Omental fat pad (tissue), 4 donors: ENCODE data around the gene SCARB2. TPM values are rescaled to one million over a fixed set of nuclear protein-coding genes. Genes with fewer than 3 reads are reported as not detected.

ENCODE experiments used
- ATAC-seq: fragments of 150-250 bp; one replicate; pipeline ENCODE4 v1.9.1; 2016; ENCODE audit warnings: mild to moderate bottlenecking, moderate library complexity; ENCODE audit not compliant: low FRiP score
- DNase-seq: peaks from one replicate; pipeline ENCODE4 v3.0.0-alpha.2; 2019; ENCODE audit warnings: low spot score
- total RNA-seq, 4 donors: library from RNA; depleted of rRNA; stranded (reverse); fragments of >200 nt; gene quantifications; one replicate each; pipeline ENCODE4 v1.1.0, GENCODE V29; 2016
- TF ChIP-seq, protein P1 (sequence below), 3 donors: fragments of 450-650 bp; IDR thresholded peaks; one replicate each; pipeline ENCODE4 v1.5.1; 2016 to 2017; ENCODE audit warnings: antibody characterized with exemption in 3 of 3, mild to moderate bottlenecking in 3 of 3, moderate library complexity in 2 of 3

The SCARB2 gene
- total RNA-seq, 4 donors from 2014 or later = 106 to 174 (median 172) TPM

DNA sequence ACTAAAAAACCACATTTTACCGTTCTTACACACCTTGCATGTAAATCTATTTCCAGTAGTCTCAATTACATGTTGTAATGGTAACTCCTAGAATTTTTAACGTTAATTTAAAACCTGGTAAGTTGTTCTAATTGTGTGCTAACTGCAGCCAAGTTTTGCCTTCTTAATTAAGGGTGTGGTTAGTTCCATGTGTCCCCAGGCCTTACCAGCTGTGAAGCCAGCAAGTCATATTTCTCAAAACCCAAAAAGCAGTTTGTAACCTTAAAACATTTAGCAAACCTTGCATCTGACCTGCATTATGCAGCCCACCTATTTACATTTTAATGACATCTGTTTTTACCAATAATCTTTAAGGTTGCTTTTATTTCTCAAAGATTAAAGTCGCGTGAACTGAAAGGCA lies 19.5 kb upstream of the SCARB2 start:
- TF ChIP-seq, protein P1, sequence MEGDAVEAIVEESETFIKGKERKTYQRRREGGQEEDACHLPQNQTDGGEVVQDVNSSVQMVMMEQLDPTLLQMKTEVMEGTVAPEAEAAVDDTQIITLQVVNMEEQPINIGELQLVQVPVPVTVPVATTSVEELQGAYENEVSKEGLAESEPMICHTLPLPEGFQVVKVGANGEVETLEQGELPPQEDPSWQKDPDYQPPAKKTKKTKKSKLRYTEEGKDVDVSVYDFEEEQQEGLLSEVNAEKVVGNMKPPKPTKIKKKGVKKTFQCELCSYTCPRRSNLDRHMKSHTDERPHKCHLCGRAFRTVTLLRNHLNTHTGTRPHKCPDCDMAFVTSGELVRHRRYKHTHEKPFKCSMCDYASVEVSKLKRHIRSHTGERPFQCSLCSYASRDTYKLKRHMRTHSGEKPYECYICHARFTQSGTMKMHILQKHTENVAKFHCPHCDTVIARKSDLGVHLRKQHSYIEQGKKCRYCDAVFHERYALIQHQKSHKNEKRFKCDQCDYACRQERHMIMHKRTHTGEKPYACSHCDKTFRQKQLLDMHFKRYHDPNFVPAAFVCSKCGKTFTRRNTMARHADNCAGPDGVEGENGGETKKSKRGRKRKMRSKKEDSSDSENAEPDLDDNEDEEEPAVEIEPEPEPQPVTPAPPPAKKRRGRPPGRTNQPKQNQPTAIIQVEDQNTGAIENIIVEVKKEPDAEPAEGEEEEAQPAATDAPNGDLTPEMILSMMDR (IDR thresholded peaks at IDR 0.05) = no peak
- ATAC-seq = no peak
- no peak for DNase-seq

DNA sequence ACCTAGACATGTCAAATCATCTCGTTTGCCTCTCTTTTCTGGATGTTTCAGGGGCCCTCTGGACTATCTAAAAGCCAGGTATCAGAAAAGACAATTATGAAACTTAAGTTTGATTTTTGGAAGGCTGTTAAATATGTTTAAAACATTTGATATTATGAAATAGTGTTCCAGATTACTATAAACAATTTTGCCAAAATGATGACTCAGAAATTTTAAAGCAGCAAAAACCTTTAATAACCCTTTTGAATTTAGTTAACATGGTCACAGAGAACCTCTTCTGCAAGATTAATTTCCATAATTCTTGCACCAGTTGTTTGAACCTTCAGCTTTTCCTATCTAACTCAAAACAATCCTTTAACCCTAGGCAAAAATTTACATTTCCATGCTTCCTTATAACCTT lies 19.1 kb upstream of the SCARB2 start:
- DNase-seq (no peak), ATAC-seq (peak; percentile 47)
- TF ChIP-seq, protein P1 (IDR thresholded peaks at IDR 0.05) = no peak

DNA sequence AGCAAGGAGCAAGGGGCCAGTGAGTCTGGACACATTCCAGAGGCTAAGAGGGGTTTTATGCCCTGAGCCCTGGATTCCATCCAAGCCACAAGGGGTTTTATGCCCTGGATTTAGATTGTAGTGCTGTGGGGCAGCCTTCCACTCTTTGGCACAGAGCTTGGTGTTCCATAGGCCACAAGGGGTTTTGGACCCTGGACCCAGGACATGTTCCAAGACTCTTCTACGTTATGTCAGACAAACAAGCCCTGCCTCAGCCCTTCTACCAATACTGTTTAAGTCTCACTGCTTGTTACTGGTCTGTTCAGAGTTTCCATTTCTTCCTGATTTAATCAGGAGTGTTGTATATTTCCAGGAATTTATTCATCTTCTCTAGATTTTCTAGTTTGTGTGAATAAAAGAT lies 12.8 kb upstream of the SCARB2 start:
- DNase-seq (no peak), ATAC-seq (no peak)
- TF ChIP-seq, protein P1 (IDR thresholded peaks at IDR 0.05) = no peak

DNA sequence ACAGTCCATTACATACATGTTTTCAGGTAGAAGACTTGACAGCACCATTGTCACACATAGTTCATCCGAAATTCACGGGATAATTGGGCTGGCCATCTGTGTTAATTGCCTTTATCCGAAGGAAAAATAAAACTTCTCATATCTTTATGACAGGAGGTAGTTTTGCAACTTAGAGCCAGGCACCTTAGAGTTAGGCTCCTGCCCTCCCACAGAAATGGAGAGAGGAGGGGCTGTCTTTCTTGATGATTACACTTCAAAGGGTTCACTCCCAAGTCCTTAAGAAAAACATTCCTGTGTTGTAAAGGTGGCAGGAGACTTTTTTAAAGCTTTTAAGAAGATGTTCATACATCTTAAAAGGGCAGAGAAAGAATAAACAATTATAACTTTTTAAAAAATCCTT lies 10.5 kb upstream of the SCARB2 start:
- ATAC-seq = peak; percentile 34
- TF ChIP-seq, protein P1 (IDR thresholded peaks at IDR 0.05) = no peak

DNA sequence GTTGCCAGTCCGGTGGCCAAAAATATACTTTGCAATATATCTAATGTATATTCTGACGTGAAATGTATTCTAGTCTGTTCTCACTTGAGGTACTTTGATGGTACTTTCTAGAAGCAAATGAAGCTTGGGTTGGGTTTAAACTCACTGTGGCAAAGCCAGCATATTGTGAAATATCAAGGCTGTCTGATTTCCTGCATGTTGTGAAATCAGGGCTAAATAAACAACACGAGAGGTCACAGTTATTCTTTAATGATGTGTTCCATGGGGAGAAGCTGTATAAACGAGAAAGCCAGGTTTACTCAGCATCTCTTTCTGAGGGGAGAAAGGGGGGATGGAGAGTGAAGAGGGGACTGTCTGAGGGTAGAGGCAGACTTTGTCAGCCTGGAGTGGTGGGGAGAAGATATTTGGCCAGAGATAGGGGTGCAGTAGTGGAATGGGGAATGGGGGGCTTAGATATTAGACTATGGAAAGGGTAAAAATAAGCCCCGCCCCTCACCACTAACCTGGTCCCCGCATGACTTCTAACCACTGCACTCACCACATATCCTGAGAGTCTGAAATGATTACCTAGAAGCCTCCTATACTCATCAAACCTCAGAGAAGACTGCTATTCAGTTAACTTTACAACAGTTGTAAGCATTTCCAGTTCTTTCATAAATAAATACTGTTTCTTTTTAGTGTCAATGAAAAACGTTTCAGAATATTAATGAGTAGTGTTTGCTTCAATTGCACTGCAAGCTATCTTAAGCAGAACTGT lies 5.9 kb upstream of the SCARB2 start:
- ATAC-seq (peak; percentile 79), DNase-seq (no peak)
- TF ChIP-seq, protein P1 (IDR thresholded peaks at IDR 0.05) = no peak

More for the DNA sequence above, 10.5 kb upstream of the SCARB2 start:
- DNase-seq = no peak

DNA sequence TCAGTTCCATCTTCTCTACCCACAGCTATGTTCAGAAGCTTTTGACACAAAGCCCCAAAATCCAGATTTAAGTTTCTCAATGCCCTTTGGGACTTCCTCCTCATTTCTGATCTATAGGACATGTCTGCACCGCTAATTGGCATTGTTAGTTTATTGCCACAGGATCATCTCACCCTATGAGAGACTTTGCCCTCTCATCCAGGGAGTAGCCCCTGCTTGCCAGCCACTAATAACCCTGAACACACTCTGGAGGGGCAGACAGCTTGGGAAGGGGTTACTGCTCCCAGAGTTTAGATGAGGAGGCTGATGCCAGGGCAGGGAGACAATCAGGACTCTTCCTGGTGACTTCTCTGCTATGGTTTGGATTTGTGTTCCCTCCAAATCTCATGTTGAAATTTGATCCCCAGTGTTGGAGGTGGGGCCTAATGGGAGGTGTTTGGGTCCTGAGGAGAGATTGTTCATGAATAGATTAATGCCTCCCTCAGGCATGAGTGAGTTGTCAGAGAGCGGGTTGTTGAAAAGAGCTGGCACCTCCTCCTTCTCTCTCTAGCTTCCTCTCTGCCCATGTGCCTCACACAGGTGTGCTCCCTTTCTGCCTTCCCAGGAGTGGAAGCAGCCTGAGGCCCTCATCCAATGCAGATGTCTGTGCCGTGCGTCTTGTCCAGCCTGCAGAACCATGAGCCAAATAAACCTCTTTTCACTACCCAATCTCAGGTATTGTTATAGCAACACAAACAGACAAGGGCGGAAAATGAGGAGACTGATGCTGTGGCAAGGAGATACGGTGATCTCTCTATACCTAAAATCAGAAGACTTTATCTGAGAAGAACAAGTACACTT lies 3.6 kb upstream of the SCARB2 start:
- ATAC-seq = no peak
- DNase-seq = no peak
- TF ChIP-seq, protein P1 (IDR thresholded peaks at IDR 0.05) = no peak
